ENCODE measurements around the gene APLP1.

The APLP1 gene

DNA sequence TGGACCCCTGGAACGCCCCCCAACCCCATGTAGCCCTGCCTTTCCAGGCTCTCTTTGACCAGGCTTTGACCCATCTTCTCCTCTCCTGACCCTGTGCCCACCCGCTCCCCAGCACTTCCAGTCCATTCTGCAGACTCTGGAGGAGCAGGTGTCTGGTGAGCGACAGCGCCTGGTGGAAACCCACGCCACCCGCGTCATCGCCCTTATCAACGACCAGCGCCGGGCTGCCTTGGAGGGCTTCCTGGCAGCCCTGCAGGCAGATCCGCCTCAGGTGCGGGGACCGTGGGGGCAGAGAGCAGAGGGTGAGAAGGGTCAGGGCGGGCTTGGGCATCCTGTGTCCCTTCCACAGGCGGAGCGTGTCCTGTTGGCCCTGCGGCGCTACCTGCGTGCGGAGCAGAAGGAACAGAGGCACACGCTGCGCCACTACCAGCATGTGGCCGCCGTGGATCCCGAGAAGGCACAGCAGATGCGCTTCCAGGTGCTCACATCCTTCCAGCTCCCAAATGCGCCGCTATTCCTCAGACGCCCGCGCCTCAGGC lies 6.1 kb downstream of the APLP1 start:
- no peak overlapping the region for H3K4me3 ChIP-seq (ENCODE audit: low read depth, low read length)
- no peak for TF ChIP-seq MYC (IDR thresholded peaks at IDR 0.05; ENCODE audit: low read depth, low read length)
- no peak for TF ChIP-seq POLR2A (IDR thresholded peaks at IDR 0.05; ENCODE audit: extremely low read depth, insufficient read length)
- TF ChIP-seq, protein P1, sequence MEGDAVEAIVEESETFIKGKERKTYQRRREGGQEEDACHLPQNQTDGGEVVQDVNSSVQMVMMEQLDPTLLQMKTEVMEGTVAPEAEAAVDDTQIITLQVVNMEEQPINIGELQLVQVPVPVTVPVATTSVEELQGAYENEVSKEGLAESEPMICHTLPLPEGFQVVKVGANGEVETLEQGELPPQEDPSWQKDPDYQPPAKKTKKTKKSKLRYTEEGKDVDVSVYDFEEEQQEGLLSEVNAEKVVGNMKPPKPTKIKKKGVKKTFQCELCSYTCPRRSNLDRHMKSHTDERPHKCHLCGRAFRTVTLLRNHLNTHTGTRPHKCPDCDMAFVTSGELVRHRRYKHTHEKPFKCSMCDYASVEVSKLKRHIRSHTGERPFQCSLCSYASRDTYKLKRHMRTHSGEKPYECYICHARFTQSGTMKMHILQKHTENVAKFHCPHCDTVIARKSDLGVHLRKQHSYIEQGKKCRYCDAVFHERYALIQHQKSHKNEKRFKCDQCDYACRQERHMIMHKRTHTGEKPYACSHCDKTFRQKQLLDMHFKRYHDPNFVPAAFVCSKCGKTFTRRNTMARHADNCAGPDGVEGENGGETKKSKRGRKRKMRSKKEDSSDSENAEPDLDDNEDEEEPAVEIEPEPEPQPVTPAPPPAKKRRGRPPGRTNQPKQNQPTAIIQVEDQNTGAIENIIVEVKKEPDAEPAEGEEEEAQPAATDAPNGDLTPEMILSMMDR (IDR thresholded peaks at IDR 0.05; ENCODE audit: low read depth, low read length) = no peak
- TF ChIP-seq, protein P2, sequence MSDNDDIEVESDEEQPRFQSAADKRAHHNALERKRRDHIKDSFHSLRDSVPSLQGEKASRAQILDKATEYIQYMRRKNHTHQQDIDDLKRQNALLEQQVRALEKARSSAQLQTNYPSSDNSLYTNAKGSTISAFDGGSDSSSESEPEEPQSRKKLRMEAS (IDR thresholded peaks at IDR 0.05; ENCODE audit: low read depth, low read length) = no peak
- no peak for DNase-seq (ENCODE audit: low read depth)

DNA sequence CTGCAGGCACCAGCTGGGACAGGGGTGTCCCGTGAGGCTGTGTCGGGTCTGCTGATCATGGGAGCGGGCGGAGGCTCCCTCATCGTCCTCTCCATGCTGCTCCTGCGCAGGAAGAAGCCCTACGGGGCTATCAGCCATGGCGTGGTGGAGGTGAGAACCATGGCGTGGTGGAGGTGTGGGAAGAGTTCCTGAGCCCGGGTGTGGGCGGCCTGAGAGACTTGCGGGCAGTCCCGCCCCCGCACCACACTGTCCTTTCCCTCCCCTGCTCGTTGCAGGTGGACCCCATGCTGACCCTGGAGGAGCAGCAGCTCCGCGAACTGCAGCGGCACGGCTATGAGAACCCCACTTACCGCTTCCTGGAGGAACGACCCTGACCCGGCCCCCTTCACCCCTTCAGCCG lies 10.7 kb downstream of the APLP1 start:
- no peak for DNase-seq (ENCODE audit: low read depth)
- no peak for TF ChIP-seq MYC (IDR thresholded peaks at IDR 0.05; ENCODE audit: low read depth, low read length)
- TF ChIP-seq, protein P1 (IDR thresholded peaks at IDR 0.05; ENCODE audit: low read depth, low read length) = no peak
- TF ChIP-seq POLR2A (IDR thresholded peaks at IDR 0.05; ENCODE audit: extremely low read depth, insufficient read length) = no peak
- TF ChIP-seq, protein P2 (IDR thresholded peaks at IDR 0.05; ENCODE audit: low read depth, low read length) = no peak

DNA sequence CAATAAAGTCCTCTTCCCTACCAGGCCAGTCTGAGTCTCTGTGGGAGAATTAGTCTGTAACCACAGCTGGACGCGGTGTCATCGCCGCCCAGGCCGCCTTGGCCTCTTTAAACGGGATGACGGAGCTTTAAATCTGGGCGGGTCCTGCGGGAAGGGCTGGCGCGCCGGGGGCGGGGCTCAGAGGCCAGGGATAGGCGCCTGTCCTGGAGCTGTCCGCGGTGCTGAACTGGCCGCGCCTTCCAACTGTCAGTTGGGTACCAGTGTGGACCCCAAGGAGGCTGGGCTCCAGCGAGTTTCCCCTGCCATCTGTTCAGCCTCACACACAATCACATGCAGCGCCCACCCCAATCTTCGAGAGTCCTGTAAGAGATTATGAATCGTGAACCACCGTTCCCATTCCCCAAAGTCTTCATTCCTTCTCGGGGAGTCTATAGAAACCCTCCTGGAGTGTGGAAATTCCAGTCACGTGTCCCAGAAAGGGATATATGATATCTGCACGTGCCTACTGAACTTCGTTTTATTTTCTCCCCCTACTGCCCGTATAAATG lies 11.5 kb downstream of the APLP1 start:
- TF ChIP-seq, protein P1 (IDR thresholded peaks at IDR 0.05; ENCODE audit: low read depth, low read length) = no peak
- 0 out of 2 replicates have a peak, but pooled peaks have one; percentile 28 for TF ChIP-seq MYC (IDR thresholded peaks at IDR 0.05; ENCODE audit: low read depth, low read length)
- TF ChIP-seq, protein P2 (IDR thresholded peaks at IDR 0.05; ENCODE audit: low read depth, low read length) = peak; percentile 50; the same call in 1 of the 2 replicates
- H3K4me3 ChIP-seq (ENCODE audit: low read depth, low read length) = no peak overlapping the region
- peak; percentile 82 for DNase-seq (ENCODE audit: low read depth)

More for the DNA sequence above, 10.7 kb downstream of the APLP1 start:
- H3K4me3 ChIP-seq (ENCODE audit: low read depth, low read length) = no peak overlapping the region

DNA sequence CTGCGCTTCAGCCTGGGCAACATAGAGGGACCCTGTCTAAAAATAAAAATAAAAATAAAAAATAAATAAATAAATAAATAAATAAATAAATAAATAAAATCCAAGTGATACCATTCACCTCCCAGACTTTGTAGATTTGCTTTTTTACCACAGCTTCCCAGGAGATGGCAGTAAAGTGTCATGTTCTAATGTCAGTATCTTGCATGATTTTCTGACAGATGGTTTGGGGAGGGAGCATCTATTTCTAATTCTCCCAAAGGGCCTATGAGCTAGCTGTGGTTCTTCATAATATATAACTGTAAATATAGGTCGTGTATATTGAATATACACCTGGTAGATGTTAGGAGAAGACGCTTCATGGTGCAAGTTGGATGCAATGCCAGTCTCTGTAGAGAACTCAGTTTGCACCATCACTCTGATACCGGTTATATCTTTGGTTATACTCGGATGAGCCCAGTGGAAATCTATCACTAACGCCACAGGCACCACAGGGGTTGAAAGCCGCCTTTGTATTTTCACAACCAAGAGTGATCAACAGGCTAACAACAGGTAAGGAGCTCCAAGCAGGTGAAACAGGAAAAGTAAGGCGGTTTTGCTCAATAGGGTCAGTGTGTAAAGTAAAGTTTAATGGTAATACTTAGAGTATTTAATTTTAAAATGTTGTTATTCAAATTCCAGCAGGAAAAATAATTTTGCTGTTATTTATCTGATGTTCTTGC lies 13.9 kb downstream of the APLP1 start:
- DNase-seq (ENCODE audit: low read depth) = peak; percentile 67
- H3K4me3 ChIP-seq (ENCODE audit: low read depth, low read length) = no peak overlapping the region
- TF ChIP-seq, protein P1 (IDR thresholded peaks at IDR 0.05; ENCODE audit: low read depth, low read length) = peak; percentile 24
- TF ChIP-seq POLR2A (IDR thresholded peaks at IDR 0.05; ENCODE audit: extremely low read depth, insufficient read length) = no peak

DNA sequence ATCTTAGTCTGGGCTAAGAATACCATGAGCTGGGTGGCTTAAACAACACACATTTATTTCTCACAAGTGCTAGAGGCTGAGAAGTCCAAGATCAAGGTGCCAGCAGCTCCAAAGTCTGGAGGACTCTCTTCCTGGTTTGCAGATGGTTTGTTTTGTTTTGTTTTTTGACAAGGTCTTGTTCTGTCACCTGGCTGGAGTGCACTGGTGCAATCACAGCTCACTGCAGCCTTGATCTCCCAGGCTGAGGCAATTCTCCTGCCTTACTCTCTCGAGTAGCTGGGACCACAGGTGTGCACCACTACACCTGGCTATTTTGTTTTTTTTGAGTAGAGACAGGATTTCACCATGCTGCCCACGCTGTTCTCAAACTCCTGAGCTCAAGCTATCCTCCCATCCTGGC lies 15.5 kb downstream of the APLP1 start:
- DNase-seq (ENCODE audit: low read depth) = no peak
- TF ChIP-seq MYC (IDR thresholded peaks at IDR 0.05; ENCODE audit: low read depth, low read length) = no peak
- no peak for TF ChIP-seq POLR2A (IDR thresholded peaks at IDR 0.05; ENCODE audit: extremely low read depth, insufficient read length)
- TF ChIP-seq, protein P2 (IDR thresholded peaks at IDR 0.05; ENCODE audit: low read depth, low read length) = no peak
- TF ChIP-seq, protein P1 (IDR thresholded peaks at IDR 0.05; ENCODE audit: low read depth, low read length) = no peak
- no peak overlapping the region for H3K4me3 ChIP-seq (ENCODE audit: low read depth, low read length)
